Tibial nerve (tissue), 4 donors: ENCODE measurements around the gene LRGUK.

Experiments used
- EP300 ChIP-seq, 2 donors: sonication (generic); formaldehyde crosslinking; IDR thresholded peaks; one replicate each; pipeline ENCODE4 v1.6.1; 2017; ENCODE audit warnings: antibody characterized with exemption in 2 of 2, mild to moderate bottlenecking in 1 of 2
- POLR2A ChIP-seq, 2 donors: fragments of 450-650 bp; IDR thresholded peaks; one replicate each; pipeline ENCODE4 v1.6.1; 2017; ENCODE audit warnings: antibody characterized with exemption in 2 of 2, mild to moderate bottlenecking in 2 of 2, moderate library complexity in 2 of 2
- TF ChIP-seq, protein P1 (sequence below), 5 experiments: fragments of 200-600 bp in 3 of 5; fragments of 450-650 bp in 2 of 5; sonication (generic) in 3 of 5; IDR thresholded peaks; one replicate each; pipeline ENCODE4 v1.5.1; 2016 to 2019; ENCODE audit warnings: antibody characterized with exemption in 5 of 5, mild to moderate bottlenecking in 3 of 5, moderate library complexity in 2 of 5

DNA sequence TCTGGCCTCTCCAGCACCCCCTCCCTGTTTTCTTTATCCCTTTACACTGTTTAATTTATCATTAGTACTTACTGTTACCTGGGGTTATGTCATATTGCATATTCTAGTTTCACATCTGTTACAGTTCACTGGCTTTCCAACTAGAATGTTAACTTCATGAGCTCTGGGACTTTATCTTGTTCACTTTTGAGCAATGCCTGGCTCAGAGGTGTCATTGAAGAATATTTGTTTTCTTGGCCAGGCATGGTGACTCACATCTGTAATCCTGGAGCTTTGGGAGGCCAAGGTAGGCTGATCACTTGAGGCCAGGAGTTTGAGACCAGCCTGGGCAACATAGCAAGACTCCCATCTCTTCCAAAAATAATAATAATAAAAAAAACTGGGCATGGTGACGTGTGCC, 40.7 kb downstream of the LRGUK start:
- TF ChIP-seq POLR2A (IDR thresholded peaks at IDR 0.05) (no peak), EP300 (IDR thresholded peaks at IDR 0.05) (no peak)
- TF ChIP-seq, protein P1, sequence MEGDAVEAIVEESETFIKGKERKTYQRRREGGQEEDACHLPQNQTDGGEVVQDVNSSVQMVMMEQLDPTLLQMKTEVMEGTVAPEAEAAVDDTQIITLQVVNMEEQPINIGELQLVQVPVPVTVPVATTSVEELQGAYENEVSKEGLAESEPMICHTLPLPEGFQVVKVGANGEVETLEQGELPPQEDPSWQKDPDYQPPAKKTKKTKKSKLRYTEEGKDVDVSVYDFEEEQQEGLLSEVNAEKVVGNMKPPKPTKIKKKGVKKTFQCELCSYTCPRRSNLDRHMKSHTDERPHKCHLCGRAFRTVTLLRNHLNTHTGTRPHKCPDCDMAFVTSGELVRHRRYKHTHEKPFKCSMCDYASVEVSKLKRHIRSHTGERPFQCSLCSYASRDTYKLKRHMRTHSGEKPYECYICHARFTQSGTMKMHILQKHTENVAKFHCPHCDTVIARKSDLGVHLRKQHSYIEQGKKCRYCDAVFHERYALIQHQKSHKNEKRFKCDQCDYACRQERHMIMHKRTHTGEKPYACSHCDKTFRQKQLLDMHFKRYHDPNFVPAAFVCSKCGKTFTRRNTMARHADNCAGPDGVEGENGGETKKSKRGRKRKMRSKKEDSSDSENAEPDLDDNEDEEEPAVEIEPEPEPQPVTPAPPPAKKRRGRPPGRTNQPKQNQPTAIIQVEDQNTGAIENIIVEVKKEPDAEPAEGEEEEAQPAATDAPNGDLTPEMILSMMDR (IDR thresholded peaks at IDR 0.05) = no peak
